K562 (cell line): ENCODE measurements around the gene TUBB4B. TPM values are rescaled to one million over a fixed set of nuclear protein-coding genes. Genes with fewer than 3 reads are reported as not detected.
A peak's percentile ranks its signal among the peaks of the same experiment; 100 is the strongest.

Experiments used
- BRD4 ChIP-seq: fragments of 200-600 bp; sonication (generic); IDR thresholded peaks from 2 replicates; pipeline ENCODE4 v1.6.1; 2017; ENCODE audit warnings: inconsistent platforms
- CHD2 ChIP-seq: IDR thresholded peaks from 2 replicates; pipeline ENCODE4 v1.6.1; 2011; ENCODE audit warnings: low read depth, low read length
- CHD4 ChIP-seq: fragments of 200-600 bp; sonication (generic); IDR thresholded peaks from 3 replicates; pipeline ENCODE4 v1.6.1; 2012; ENCODE audit warnings: low read depth, mild to moderate bottlenecking, mixed read lengths, low read length, inconsistent platforms; ENCODE audit not compliant: insufficient read depth, insufficient replicate concordance, poor library complexity, severe bottlenecking
- CXXC5 ChIP-seq: fragments of 250-450 bp; sonication (Bioruptor Pico); IDR thresholded peaks from 2 replicates; pipeline ENCODE4 v1.8.0; 2022; ENCODE audit warnings: inconsistent platforms, mild to moderate bottlenecking, moderate library complexity
- FOXP1 ChIP-seq: sonication (generic); formaldehyde crosslinking; IDR thresholded peaks from 2 replicates; pipeline ENCODE4 v1.8.0; 2022; ENCODE audit warnings: mild to moderate bottlenecking, missing genetic modification reagents
- NFE2L1 ChIP-seq: fragments of 450-650 bp; IDR thresholded peaks from 2 replicates; pipeline ENCODE4 v1.6.1; 2016; ENCODE audit warnings: missing genetic modification characterization, low read depth, mild to moderate bottlenecking, missing compliant biosample characterization, moderate library complexity, borderline replicate concordance
- PCBP2 ChIP-seq: fragments of 200-400 bp; formaldehyde crosslinking; IDR thresholded peaks from 2 replicates; pipeline ENCODE4 v1.6.1; 2018; ENCODE audit warnings: low read length, low read depth, mild to moderate bottlenecking, moderate library complexity; ENCODE audit not compliant: poor library complexity, severe bottlenecking
- POLR2B ChIP-seq: fragments of 450-650 bp; IDR thresholded peaks from 2 replicates; pipeline ENCODE4 v1.6.1; 2018; ENCODE audit warnings: low read depth; ENCODE audit not compliant: partially characterized antibody
- TEAD2 ChIP-seq: fragments of 450-650 bp; IDR thresholded peaks from 2 replicates; pipeline ENCODE4 v1.6.1; 2016; ENCODE audit warnings: missing genetic modification characterization, control low read depth, missing compliant biosample characterization
- THRAP3 ChIP-seq: fragments of 450-650 bp; IDR thresholded peaks from 2 replicates; pipeline ENCODE4 v1.6.1; 2016; ENCODE audit warnings: mild to moderate bottlenecking, inconsistent platforms, borderline replicate concordance
- YBX1 ChIP-seq: fragments of 450-650 bp; IDR thresholded peaks from 2 replicates; pipeline ENCODE4 v1.7.1; 2016; ENCODE audit warnings: mild to moderate bottlenecking
- ZBTB7A ChIP-seq: IDR thresholded peaks from 2 replicates; pipeline ENCODE4 v1.6.1; 2011; ENCODE audit warnings: low read depth, mild to moderate bottlenecking, low read length, moderate library complexity, borderline replicate concordance; ENCODE audit not compliant: control insufficient read depth
- ZFX ChIP-seq: sonication (generic); formaldehyde crosslinking; IDR thresholded peaks from 2 replicates; pipeline ENCODE4 v1.8.0; 2022; ENCODE audit warnings: mild to moderate bottlenecking, missing genetic modification reagents, moderate library complexity
- ZNF184 ChIP-seq: sonication (generic); formaldehyde crosslinking; IDR thresholded peaks from 2 replicates; pipeline ENCODE4 v1.5.0; 2020; ENCODE audit warnings: missing genetic modification reagents
- ZNF263 ChIP-seq: sonication (generic); formaldehyde crosslinking; IDR thresholded peaks from 2 replicates; pipeline ENCODE4 v1.8.0; 2022; ENCODE audit warnings: mild to moderate bottlenecking, missing genetic modification reagents, borderline replicate concordance
- ZNF764 ChIP-seq: fragments of 250-450 bp; sonication (Bioruptor Pico); IDR thresholded peaks from 2 replicates; pipeline ENCODE4 v1.4.0; 2020; ENCODE audit warnings: low read depth, mild to moderate bottlenecking, moderate library complexity
- polyA plus RNA-seq, 8 experiments: library from polyadenylated mRNA; depleted of rRNA in 4 of 8; stranded (reverse) in 5 of 8; unstranded in 3 of 8; fragments of >200 nt; fragmentation: Nextera tagmentation in 2 of 8; fragmentation: Illumina TruSeq in 1 of 8; extraction: Ambion mirVana in 2 of 8; extraction: Trizol in 1 of 8; gene quantifications; 2 replicates each; pipeline versions ENCODE4 v1.2.1 to v1.2.3, GENCODE V29; 2011 to 2014; ENCODE audit warnings: inconsistent platforms in 1 of 8, missing spikeins in 1 of 8
- total RNA-seq, 7 experiments: library from RNA; depleted of rRNA in 6 of 7; stranded (reverse); fragments of >200 nt in 6 of 7; fragmentation: Illumina TruSeq in 2 of 7; extraction: Trizol in 2 of 7; gene quantifications; 2 replicates each; pipeline versions ENCODE4 v1.2.1 to v1.2.3, GENCODE V29; 2011 to 2021; ENCODE audit warnings: low replicate concordance in 1 of 7
- TF ChIP-seq, protein P1 (sequence below): sonication (generic); formaldehyde crosslinking; IDR thresholded peaks from 2 replicates; pipeline ENCODE4 v1.8.0; 2022; ENCODE audit warnings: mild to moderate bottlenecking, missing genetic modification reagents
- TF ChIP-seq, protein P2 (sequence below): IDR thresholded peaks from 3 replicates; pipeline ENCODE4 v1.6.1; 2011; ENCODE audit warnings: borderline replicate concordance, mild to moderate bottlenecking, moderate library complexity; ENCODE audit not compliant: insufficient read length; ENCODE audit errors: extremely low read depth

TUBB4B gene
- total and polyA plus RNA-seq, 9 of the 15 experiments (the other 6 are each of a cell fraction or from before 2014, with no cell fraction given): 24.1 to 443 (median 268) TPM

DNA sequence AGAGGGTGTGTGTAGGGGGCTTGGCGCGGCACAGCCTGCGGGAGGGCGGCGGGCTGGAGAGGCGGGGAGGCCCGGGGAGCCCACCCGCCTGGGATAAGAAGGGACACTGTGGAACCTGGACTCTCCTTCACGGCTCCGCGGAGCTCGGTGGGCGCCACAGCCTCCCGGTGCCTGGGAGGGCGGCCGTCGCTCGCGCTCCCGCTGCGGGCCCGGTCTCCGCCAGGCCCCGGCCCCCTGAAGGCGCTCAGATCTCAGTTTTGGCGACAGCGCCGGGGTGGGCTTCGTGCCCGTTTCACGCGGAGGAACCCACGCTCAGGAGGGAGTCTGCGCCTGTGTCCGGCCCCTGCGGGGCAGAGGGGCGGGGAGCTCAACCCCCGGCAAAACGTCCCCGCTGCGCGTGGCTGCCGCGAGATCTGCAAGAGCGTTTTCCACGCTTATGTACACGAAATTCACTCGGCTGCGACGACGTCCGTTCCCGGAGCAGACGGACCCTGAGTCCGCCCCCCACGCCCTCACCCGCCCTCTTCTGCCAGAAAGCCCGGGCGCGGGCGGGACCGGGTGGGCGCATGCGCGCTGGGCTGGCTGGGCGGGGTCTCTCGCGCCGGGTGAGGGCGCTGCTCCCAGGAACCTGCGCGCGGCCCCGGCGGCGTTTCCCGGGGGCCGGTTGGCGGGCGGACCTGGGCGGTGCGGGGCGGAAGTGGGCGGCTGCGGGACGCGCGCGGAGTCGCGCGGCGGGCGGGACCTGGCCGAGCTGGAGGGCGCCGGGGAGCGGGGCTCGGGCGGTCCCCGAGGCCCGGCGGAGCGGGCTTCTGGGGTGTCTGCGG is 13.7 kb downstream of the TUBB4B start, which contains the start of gene NELFB (continued):
- TF ChIP-seq, protein P1, sequence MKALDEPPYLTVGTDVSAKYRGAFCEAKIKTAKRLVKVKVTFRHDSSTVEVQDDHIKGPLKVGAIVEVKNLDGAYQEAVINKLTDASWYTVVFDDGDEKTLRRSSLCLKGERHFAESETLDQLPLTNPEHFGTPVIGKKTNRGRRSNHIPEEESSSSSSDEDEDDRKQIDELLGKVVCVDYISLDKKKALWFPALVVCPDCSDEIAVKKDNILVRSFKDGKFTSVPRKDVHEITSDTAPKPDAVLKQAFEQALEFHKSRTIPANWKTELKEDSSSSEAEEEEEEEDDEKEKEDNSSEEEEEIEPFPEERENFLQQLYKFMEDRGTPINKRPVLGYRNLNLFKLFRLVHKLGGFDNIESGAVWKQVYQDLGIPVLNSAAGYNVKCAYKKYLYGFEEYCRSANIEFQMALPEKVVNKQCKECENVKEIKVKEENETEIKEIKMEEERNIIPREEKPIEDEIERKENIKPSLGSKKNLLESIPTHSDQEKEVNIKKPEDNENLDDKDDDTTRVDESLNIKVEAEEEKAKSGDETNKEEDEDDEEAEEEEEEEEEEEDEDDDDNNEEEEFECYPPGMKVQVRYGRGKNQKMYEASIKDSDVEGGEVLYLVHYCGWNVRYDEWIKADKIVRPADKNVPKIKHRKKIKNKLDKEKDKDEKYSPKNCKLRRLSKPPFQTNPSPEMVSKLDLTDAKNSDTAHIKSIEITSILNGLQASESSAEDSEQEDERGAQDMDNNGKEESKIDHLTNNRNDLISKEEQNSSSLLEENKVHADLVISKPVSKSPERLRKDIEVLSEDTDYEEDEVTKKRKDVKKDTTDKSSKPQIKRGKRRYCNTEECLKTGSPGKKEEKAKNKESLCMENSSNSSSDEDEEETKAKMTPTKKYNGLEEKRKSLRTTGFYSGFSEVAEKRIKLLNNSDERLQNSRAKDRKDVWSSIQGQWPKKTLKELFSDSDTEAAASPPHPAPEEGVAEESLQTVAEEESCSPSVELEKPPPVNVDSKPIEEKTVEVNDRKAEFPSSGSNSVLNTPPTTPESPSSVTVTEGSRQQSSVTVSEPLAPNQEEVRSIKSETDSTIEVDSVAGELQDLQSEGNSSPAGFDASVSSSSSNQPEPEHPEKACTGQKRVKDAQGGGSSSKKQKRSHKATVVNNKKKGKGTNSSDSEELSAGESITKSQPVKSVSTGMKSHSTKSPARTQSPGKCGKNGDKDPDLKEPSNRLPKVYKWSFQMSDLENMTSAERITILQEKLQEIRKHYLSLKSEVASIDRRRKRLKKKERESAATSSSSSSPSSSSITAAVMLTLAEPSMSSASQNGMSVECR: peak; percentile 69
- TF ChIP-seq THRAP3: no peak
- peak; percentile 81 for TF ChIP-seq POLR2B
- TF ChIP-seq CHD4: no peak
- TF ChIP-seq FOXP1 (CRISPR knock-in tag): peak; percentile 46; the same call in 1 of the 2 replicates
- TF ChIP-seq ZNF263: peak; percentile 23; the same call in 1 of the 2 replicates
- no peak for TF ChIP-seq YBX1
- peak; percentile 40; the same call in 1 of the 2 replicates for TF ChIP-seq BRD4
- TF ChIP-seq PCBP2: no peak
- no peak for TF ChIP-seq NFE2L1
- TF ChIP-seq TEAD2 (tag): no peak
- TF ChIP-seq ZNF764 (CRISPR knock-in tag): no peak
- peak; percentile 96 for TF ChIP-seq CXXC5 (CRISPR knock-in tag)
- TF ChIP-seq ZFX (CRISPR knock-in tag): peak; percentile 49; the same call in 1 of the 2 replicates
- TF ChIP-seq CHD2: peak; percentile 43
- TF ChIP-seq, protein P2, sequence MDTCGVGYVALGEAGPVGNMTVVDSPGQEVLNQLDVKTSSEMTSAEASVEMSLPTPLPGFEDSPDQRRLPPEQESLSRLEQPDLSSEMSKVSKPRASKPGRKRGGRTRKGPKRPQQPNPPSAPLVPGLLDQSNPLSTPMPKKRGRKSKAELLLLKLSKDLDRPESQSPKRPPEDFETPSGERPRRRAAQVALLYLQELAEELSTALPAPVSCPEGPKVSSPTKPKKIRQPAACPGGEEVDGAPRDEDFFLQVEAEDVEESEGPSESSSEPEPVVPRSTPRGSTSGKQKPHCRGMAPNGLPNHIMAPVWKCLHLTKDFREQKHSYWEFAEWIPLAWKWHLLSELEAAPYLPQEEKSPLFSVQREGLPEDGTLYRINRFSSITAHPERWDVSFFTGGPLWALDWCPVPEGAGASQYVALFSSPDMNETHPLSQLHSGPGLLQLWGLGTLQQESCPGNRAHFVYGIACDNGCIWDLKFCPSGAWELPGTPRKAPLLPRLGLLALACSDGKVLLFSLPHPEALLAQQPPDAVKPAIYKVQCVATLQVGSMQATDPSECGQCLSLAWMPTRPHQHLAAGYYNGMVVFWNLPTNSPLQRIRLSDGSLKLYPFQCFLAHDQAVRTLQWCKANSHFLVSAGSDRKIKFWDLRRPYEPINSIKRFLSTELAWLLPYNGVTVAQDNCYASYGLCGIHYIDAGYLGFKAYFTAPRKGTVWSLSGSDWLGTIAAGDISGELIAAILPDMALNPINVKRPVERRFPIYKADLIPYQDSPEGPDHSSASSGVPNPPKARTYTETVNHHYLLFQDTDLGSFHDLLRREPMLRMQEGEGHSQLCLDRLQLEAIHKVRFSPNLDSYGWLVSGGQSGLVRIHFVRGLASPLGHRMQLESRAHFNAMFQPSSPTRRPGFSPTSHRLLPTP: no peak
- TF ChIP-seq ZBTB7A: peak; percentile 78; the same call in 1 of the 2 replicates
- no peak for TF ChIP-seq ZNF184 (CRISPR knock-in tag)
